Sigmoid colon (tissue), 7 donors: Measurements from ENCODE around the gene SARM1. TPM values are rescaled to one million over a fixed set of nuclear protein-coding genes. Genes with fewer than 3 reads are reported as not detected.

Experiments used
- DNase-seq: peaks from one replicate; pipeline ENCODE4 v3.0.0-alpha.2; 2019
- H3K27ac ChIP-seq, 4 donors: fragments of 200-600 bp; sonication (generic); one replicate each; pipeline ENCODE4 v1.5.1; 2016 to 2019; ENCODE audit warnings: mild to moderate bottlenecking in 1 of 4
- H3K27me3 ChIP-seq, 3 donors: fragments of 200-600 bp; sonication (generic); one replicate each; pipeline ENCODE4 v1.5.1; 2019; ENCODE audit warnings: mild to moderate bottlenecking in 1 of 3
- H3K36me3 ChIP-seq, 4 donors: fragments of 200-600 bp; sonication (generic); one replicate each; pipeline ENCODE4 v1.5.1; 2016 to 2019
- H3K4me1 ChIP-seq, 4 donors: fragments of 200-600 bp; sonication (generic); one replicate each; pipeline ENCODE4 v1.5.1; 2017 to 2019
- H3K4me3 ChIP-seq, 4 donors: fragments of 200-600 bp; sonication (generic); one replicate each; pipeline ENCODE4 v1.5.1; 2017 to 2019; ENCODE audit warnings: mild to moderate bottlenecking in 2 of 4, moderate library complexity in 1 of 4
- H3K9me3 ChIP-seq, 4 donors: fragments of 200-600 bp in 3 of 4; sonication (generic) in 3 of 4; one replicate each; pipeline versions ENCODE4 v1.5.1 to v1.6.1; 2013 to 2019
- CTCF ChIP-seq, 4 experiments: fragments of 450-650 bp in 3 of 4; fragments of 200-600 bp in 1 of 4; IDR thresholded peaks; one replicate each; pipeline ENCODE4 v1.5.1; 2016 to 2019; ENCODE audit warnings: antibody characterized with exemption in 4 of 4, mild to moderate bottlenecking in 3 of 4, moderate library complexity in 2 of 4
- EP300 ChIP-seq, 4 donors: sonication (generic); formaldehyde crosslinking; IDR thresholded peaks; one replicate each; pipeline ENCODE4 v1.6.1; 2017; ENCODE audit warnings: antibody characterized with exemption in 4 of 4
- POLR2A ChIP-seq, 2 donors: fragments of 450-650 bp; IDR thresholded peaks; one replicate each; pipeline ENCODE4 v1.6.1; 2016; ENCODE audit warnings: antibody characterized with exemption in 2 of 2, mild to moderate bottlenecking in 2 of 2, moderate library complexity in 2 of 2
- POLR2AphosphoS5 ChIP-seq, 4 donors: sonication (generic); formaldehyde crosslinking; IDR thresholded peaks; one replicate each; pipeline ENCODE4 v1.6.1; 2017; ENCODE audit warnings: antibody characterized with exemption in 4 of 4
- WGBS, 2 donors: extraction: QIAGEN DNeasy Blood & Tissue Kit; methylation state at CpG; one replicate each; pipeline ENCODE4 v1.1.7; 2013; 5-methylcytosine and 5-hydroxymethylcytosine counted together
- intact Hi-C: fragments of 100-400 bp; cut with DNase I; formaldehyde crosslinking; loops from one replicate; pipeline ENCODE4 v1.15.1; 2023
- polyA plus RNA-seq, 3 donors: library from polyadenylated mRNA; stranded (reverse); fragments of 200-250 nt; gene quantifications; one replicate each; pipeline ENCODE4 v1.2.3, GENCODE V29; 2013
- total RNA-seq, 4 donors: library from RNA; depleted of rRNA; stranded (reverse); fragments of >200 nt; gene quantifications; one replicate each; pipeline ENCODE4 v1.1.0, GENCODE V29; 2016
- donor health status: healthy with polysubstance abuse.
- donor health status: Bipolar disorder and iron deficiency.
- donor health status: healthy.

Gene SARM1
- total and polyA plus RNA-seq, 7 donors: 3.5 to 13.3 (median 8.6) TPM

- H3K27ac ChIP-seq: no peak overlapping the region
- H3K27me3 ChIP-seq: no peaks in the 10 kb centered on the region
- intact Hi-C loops: no loop called here
- no peak overlapping the region for H3K4me3 ChIP-seq
- 95 to 97% methylated on average over 11 of the region's 11 CpGs for WGBS, 2 donors
- peaks cover 13 to 74% (median 31%) of the 10 kb centered on the region in 4 donors for H3K36me3 ChIP-seq
- TF ChIP-seq POLR2AphosphoS5 (IDR thresholded peaks at IDR 0.05): no peak
- no peak for DNase-seq
- no peaks in the 10 kb centered on the region for H3K9me3 ChIP-seq
- no peaks in the 10 kb centered on the region for H3K4me1 ChIP-seq
Observed at GRCh38 chr17:28388106-28388505, 16.6 kb downstream of the SARM1 start.

GRCh38 chr17:28390141-28390540 lies 18.6 kb downstream of the SARM1 start:
- TF ChIP-seq EP300 (IDR thresholded peaks at IDR 0.05): no peak
- no peak for TF ChIP-seq POLR2AphosphoS5 (IDR thresholded peaks at IDR 0.05)
- TF ChIP-seq CTCF (IDR thresholded peaks at IDR 0.05): no peak
- TF ChIP-seq POLR2A (IDR thresholded peaks at IDR 0.05): no peak
- WGBS, 2 donors: 76 to 83% methylated on average over 1 of the region's 1 CpG

GRCh38 chr17:28390563-28390962 lies 19.1 kb downstream of the SARM1 start:
- Histone ChIP-seq H3K27ac (no peak overlapping the region), H3K27me3 (no peaks in the 10 kb centered on the region), H3K9me3 (no peaks in the 10 kb centered on the region), H3K4me1 (no peaks in the 10 kb centered on the region), H3K36me3 (peaks cover 13 to 77% (median 36%) of the 10 kb centered on the region in 4 donors), H3K4me3 (no peak overlapping the region)
- 92 to 99% methylated on average over 2 of the region's 2 CpGs for WGBS, 2 donors
- DNase-seq: no peak
- intact Hi-C loops: no loop called here
- no peak for TF ChIP-seq CTCF (IDR thresholded peaks at IDR 0.05)
- no peak for TF ChIP-seq POLR2AphosphoS5 (IDR thresholded peaks at IDR 0.05)
- no peak for TF ChIP-seq POLR2A (IDR thresholded peaks at IDR 0.05)
- TF ChIP-seq EP300 (IDR thresholded peaks at IDR 0.05): no peak

More at GRCh38 chr17:28390141-28390540, 18.6 kb downstream of the SARM1 start:
- DNase-seq: no peak
- no peak overlapping the region for H3K4me3 ChIP-seq
- intact Hi-C loops: no loop called here
- H3K4me1 ChIP-seq: no peaks in the 10 kb centered on the region
- H3K27ac ChIP-seq: no peak overlapping the region
- no peaks in the 10 kb centered on the region for H3K9me3 ChIP-seq
- H3K27me3 ChIP-seq: no peaks in the 10 kb centered on the region
- H3K36me3 ChIP-seq: peaks cover 13 to 77% (median 34%) of the 10 kb centered on the region in 4 donors

- WGBS, 2 donors: 92 to 93% methylated on average over 1 of the region's 1 CpG
- H3K27me3 ChIP-seq: no peaks in the 10 kb centered on the region
- no peaks in the 10 kb centered on the region for H3K9me3 ChIP-seq
- no peak overlapping the region for H3K27ac ChIP-seq
- intact Hi-C loops: no loop called here
- TF ChIP-seq EP300 (IDR thresholded peaks at IDR 0.05): no peak
- no peak for TF ChIP-seq CTCF (IDR thresholded peaks at IDR 0.05)
- TF ChIP-seq POLR2A (IDR thresholded peaks at IDR 0.05): no peak
- no peak for TF ChIP-seq POLR2AphosphoS5 (IDR thresholded peaks at IDR 0.05)
- no peak for DNase-seq
- H3K4me1 ChIP-seq: no peaks in the 10 kb centered on the region
- H3K4me3 ChIP-seq: no peak overlapping the region
- H3K36me3 ChIP-seq: peaks cover 13 to 79% (median 40%) of the 10 kb centered on the region in 4 donors
Observed at GRCh38 chr17:28390984-28391383, 19.5 kb downstream of the SARM1 start.

GRCh38 chr17:28391401-28391800 lies 19.9 kb downstream of the SARM1 start:
- intact Hi-C loops: no loop called here
- Histone ChIP-seq H3K36me3 (peaks cover 13 to 79% (median 44%) of the 10 kb centered on the region in 4 donors), H3K27ac (no peak overlapping the region), H3K4me1 (no peaks in the 10 kb centered on the region), H3K4me3 (no peak overlapping the region), H3K27me3 (no peaks in the 10 kb centered on the region), H3K9me3 (no peaks in the 10 kb centered on the region)
- WGBS, 2 donors: 63 to 94% methylated on average over 2 of the region's 2 CpGs
- DNase-seq: no peak
- TF ChIP-seq POLR2AphosphoS5 (IDR thresholded peaks at IDR 0.05): no peak
- TF ChIP-seq POLR2A (IDR thresholded peaks at IDR 0.05): no peak
- TF ChIP-seq EP300 (IDR thresholded peaks at IDR 0.05): no peak
- no peak for TF ChIP-seq CTCF (IDR thresholded peaks at IDR 0.05)
